ENCODE data around the gene PER1. TPM values are rescaled to one million over a fixed set of nuclear protein-coding genes. Genes with fewer than 3 reads are reported as not detected.

Gene PER1
- total and polyA plus RNA-seq, 2 of the 13 experiments (the other 11 are each of a cell fraction or from before 2014, with no cell fraction given): 2.6 to 3.6 TPM

DNA sequence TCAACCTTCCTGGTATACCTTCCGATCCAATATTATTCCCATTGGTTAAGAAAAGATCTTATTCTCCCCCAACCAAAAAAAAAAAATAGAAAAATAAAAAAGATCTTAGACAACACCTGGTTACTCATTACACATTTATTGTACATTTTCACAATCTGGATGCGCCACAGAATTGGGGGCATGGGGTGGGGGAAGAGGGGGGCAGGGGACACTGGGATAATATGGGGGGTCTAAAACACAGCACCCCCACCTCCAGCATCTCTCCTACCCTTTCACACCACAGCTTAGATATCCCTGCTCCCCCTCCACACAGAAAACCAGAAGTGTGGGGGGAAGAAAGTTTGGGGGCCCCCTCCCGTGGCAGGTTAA, 6.8 kb upstream of the PER1 start (continued):
- TF ChIP-seq GTF2F1 (IDR thresholded peaks at IDR 0.05; ENCODE audit: low read length) (no peak), ZNF430 (CRISPR knock-in tag; IDR thresholded peaks at IDR 0.05) (no peak), PAF1 (CRISPR knock-in tag; IDR thresholded peaks at IDR 0.05) (no peak), SNAPC2 (CRISPR knock-in tag; IDR thresholded peaks at IDR 0.05) (no peak), ARNTL (CRISPR knock-in tag; IDR thresholded peaks at IDR 0.05) (no peak), ZNF790 (CRISPR knock-in tag; IDR thresholded peaks at IDR 0.05; ENCODE audit: borderline replicate concordance) (no peak), CCDC6 (CRISPR knock-in tag; IDR thresholded peaks at IDR 0.05) (no peak), MAFK (conservative IDR thresholded peaks at IDR 0.05 in 1 of 2, IDR thresholded peaks at IDR 0.05 in 1 of 2; ENCODE audit: low read length in 2 of 2) (no peak), ATM (IDR thresholded peaks at IDR 0.05; ENCODE audit: borderline replicate concordance) (no peak), KLF16 (CRISPR knock-in tag; IDR thresholded peaks at IDR 0.05) (no peak)
- TF ChIP-seq, protein P1, sequence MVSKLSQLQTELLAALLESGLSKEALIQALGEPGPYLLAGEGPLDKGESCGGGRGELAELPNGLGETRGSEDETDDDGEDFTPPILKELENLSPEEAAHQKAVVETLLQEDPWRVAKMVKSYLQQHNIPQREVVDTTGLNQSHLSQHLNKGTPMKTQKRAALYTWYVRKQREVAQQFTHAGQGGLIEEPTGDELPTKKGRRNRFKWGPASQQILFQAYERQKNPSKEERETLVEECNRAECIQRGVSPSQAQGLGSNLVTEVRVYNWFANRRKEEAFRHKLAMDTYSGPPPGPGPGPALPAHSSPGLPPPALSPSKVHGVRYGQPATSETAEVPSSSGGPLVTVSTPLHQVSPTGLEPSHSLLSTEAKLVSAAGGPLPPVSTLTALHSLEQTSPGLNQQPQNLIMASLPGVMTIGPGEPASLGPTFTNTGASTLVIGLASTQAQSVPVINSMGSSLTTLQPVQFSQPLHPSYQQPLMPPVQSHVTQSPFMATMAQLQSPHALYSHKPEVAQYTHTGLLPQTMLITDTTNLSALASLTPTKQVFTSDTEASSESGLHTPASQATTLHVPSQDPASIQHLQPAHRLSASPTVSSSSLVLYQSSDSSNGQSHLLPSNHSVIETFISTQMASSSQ (IDR thresholded peaks at IDR 0.05; ENCODE audit: low read depth): no peak
- TF ChIP-seq, protein P1 (CRISPR knock-in tag; IDR thresholded peaks at IDR 0.05; ENCODE audit: borderline replicate concordance): no peak

Data from HepG2 (cell line).